GM18508 (cell line): ENCODE data around the gene SYCP3.
"Not testable (repeated sequence)": the region's sequence is repeated elsewhere in the genome, so short reads cannot be mapped to it uniquely, and the experiment has no call there.

Experiments
- ATAC-seq: cut with Tn5 transposase; IDR thresholded peaks from one replicate; pipeline ENCODE4 v1.9.1; 2021; ENCODE audit warnings: moderate number of reproducible peaks; ENCODE audit not compliant: insufficient read depth, unreplicated experiment

The SYCP3 gene

GRCh38 chr12:101761781-101762180 lies 22.5 kb upstream of the SYCP3 start:
- ATAC-seq, result no peak

DNA sequence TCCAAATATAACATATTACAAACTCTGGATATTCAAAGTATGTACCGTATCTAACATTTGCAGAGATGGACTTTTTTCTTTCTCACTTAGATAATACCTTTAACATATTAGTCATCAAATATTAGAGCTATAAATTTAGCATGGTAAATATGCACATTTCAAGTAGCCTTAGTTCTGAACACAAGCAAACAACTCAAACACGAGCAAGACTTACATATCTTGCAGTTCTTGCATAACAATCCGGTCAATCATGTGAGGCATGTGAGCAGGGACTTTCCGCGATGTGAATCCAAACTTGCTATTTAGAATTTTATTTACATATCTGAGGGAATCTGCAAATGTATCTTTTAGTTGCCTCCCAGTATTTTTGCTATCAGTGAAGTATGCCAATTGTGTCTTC lies 22.1 kb upstream of the SYCP3 start:
- no peak for ATAC-seq

- no peak for ATAC-seq
These were observed 20.3 kb upstream of the SYCP3 start for GRCh38 chr12:101759396-101760047.

DNA sequence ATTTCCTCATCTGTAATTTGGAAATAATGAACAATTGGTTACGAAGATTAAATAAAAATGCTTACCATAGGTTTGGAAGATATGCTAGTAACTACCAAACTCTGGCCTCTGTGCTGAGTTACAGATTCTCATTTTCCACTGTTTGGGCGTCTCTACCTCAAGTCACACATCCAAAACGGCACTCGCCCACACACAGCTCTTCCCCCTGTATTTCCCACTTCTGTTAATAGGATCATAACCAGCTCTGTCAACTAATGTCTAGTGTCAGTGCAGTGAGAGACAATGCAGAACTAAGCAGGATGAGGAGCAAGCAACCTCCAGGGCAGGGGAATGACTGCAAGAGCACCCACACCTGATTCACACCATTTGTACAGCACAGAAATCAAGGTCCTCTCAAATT lies 10.9 kb upstream of the SYCP3 start:
- no peak for ATAC-seq

DNA sequence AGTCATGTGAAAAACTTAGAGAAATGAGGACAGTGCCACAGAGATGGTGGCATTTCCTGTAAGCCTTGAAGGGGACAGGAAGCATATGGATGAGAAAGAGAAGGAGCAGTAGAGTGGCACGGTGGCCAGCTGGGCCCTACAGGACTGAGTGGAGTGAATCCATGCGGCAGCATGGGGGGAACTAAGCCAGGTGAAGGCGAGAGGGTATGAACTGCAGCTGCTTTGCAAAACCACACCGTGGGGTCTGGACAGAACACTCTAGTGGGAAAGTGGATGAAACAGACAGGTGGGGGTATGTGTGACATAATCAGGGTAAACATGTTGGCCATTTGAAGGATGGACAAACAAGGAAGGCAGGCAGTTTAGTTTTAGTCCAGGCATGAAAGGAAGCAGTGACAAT lies 10.4 kb upstream of the SYCP3 start:
- ATAC-seq, result no peak

DNA sequence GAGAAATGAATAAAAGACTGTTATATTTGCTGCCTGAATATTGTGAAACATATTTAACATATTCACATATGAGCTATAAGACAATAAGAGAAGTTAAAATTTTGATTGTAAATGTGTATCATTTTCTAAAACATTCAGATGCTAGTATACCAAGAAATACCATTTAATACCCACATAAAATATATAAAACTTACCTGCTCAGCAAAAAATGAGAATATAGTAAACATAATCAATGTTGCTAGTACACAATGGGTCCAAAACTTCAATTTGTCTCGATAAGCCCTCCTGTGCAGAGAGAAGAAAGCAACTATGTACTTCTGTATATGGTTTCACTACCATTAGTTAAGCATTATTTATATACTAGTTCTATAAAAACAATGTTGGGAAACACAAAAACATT lies 9.6 kb upstream of the SYCP3 start:
- no peak for ATAC-seq

DNA sequence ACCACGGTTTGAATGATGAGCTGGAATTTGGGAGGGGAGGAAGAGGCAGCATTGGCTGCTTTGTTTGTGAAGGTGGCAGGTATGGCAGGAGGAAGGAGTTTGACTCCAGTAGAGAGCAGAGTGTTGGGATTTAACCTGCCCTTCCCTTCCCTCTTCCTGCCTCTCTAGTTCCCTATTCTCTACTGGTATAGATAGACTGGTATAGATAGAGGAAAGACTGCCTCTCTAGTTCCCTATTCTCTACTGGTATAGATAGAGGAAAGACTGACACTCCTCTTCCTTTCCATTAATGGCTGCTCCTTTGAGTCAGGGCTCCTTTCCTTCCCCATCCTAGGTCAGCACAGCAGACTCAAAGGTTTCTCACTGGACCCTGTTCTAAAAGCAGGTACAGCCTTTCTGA lies 8.4 kb upstream of the SYCP3 start:
- ATAC-seq, result no peak

GRCh38 chr12:101746661-101747060 lies 7.4 kb upstream of the SYCP3 start:
- no peak for ATAC-seq

- no peak for ATAC-seq
These were observed 6.9 kb upstream of the SYCP3 start for GRCh38 chr12:101746196-101746595.

- no peak for ATAC-seq
These were observed 6.2 kb upstream of the SYCP3 start for GRCh38 chr12:101745481-101745880.

GRCh38 chr12:101743724-101744472 lies 4.6 kb upstream of the SYCP3 start:
- ATAC-seq, result peak; percentile 91

DNA sequence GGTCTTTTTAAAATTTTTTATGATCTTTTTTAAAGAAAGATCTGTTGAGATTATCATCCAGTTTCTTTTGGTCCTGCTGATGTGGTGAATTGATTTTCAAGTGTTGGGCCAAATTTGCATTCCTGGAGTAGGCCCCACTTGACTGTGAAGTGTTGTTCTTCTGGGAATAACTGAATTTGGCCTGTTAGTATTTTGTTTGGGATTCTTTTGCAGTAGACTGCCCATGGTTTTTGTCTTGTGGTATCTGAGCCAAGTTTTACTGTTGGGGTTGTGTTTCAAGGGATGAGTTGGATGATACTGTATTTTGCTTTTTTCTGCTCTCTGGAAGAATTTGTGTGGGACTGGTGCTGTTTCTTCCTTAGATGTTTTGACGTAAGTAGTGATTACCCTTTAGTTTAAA lies 4.0 kb upstream of the SYCP3 start:
- ATAC-seq, result no peak

- ATAC-seq, result no peak
These were observed 1.7 kb upstream of the SYCP3 start for GRCh38 chr12:101740980-101741379.

- ATAC-seq, result no peak
These were observed 1.3 kb upstream of the SYCP3 start for GRCh38 chr12:101740566-101740965.

- no peak for ATAC-seq
These were observed 1.8 kb downstream of the SYCP3 start for GRCh38 chr12:101737476-101737875.

- not testable (repeated sequence) for ATAC-seq
These were observed 4.8 kb downstream of the SYCP3 start for GRCh38 chr12:101734482-101734881.

DNA sequence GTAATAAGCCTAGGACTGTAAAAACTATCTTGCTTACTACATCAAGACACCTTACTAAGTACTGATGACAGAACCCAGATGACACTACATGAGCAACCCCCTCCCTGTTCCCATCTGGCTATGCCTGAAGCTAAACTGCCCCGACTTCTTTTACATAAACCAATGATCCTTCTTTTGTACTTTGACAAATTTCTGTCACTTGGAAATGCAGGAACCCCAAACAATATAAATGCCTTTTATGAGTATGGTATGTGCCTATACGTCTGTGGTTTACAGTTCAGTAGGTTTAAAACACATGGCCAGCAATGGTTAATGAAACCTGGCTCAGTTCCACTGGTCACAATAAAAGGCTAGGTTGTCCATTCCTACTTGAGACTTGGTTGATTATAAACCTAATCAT lies 6.1 kb downstream of the SYCP3 start:
- ATAC-seq, result no peak

DNA sequence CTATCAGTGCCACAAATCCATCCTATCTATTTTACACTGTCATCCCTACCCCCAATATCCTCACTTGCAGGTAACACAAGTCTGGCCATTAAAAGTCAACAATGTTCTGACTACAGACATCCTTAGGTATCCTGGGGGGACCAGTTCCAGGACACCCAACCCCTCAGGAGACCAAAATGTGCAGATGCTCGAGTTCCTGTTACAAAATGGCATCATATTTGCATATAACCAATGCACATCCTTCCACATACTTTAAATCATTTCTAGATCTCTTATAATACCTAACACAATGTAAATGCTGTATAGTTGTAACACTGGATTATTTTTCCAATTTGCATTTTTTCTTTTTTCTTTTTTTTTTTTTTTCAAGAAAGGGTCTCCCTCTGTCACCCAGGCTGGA lies 6.9 kb downstream of the SYCP3 start:
- no peak for ATAC-seq

- no peak for ATAC-seq
These were observed 9.4 kb downstream of the SYCP3 start for GRCh38 chr12:101729842-101730241.

- no peak for ATAC-seq
These were observed 12.2 kb downstream of the SYCP3 start for GRCh38 chr12:101727098-101727497.

GRCh38 chr12:101722392-101722791 lies 16.9 kb downstream of the SYCP3 start:
- no peak for ATAC-seq

- no peak for ATAC-seq
These were observed 19.1 kb downstream of the SYCP3 start for GRCh38 chr12:101720118-101720517.
